ENCODE data around the gene GOLGB1.
"Not testable (repeated sequence)": the region's sequence is repeated elsewhere in the genome, so short reads cannot be mapped to it uniquely, and the experiment has no call there.

The GOLGB1 gene

GRCh38 chr3:121749276-121750086, at the start of gene GOLGB1:
Gene GOLGB1, minus strand, starts transcription at chr3:121749741. Its CDS starts 18,770 bp downstream, at chr3:121730971.
- FAIRE-seq = peak; percentile 99

GRCh38 chr3:121796970-121797369, 47.4 kb upstream of the GOLGB1 start:
- no peak for FAIRE-seq

- no peak for FAIRE-seq
These were observed 44.9 kb upstream of the GOLGB1 start for GRCh38 chr3:121794264-121794983.

- FAIRE-seq = no peak
These were observed 43.5 kb upstream of the GOLGB1 start for GRCh38 chr3:121793078-121793477.

GRCh38 chr3:121786485-121786884, 36.9 kb upstream of the GOLGB1 start:
- no peak for FAIRE-seq

- FAIRE-seq = not testable (repeated sequence)
These were observed 33.2 kb upstream of the GOLGB1 start for GRCh38 chr3:121782784-121783183.

GRCh38 chr3:121781611-121782010, 32.1 kb upstream of the GOLGB1 start:
- FAIRE-seq = no peak

GRCh38 chr3:121775095-121775494, 25.6 kb upstream of the GOLGB1 start:
- not testable (repeated sequence) for FAIRE-seq

GRCh38 chr3:121769246-121769645, 19.7 kb upstream of the GOLGB1 start:
- no peak for FAIRE-seq

- no peak for FAIRE-seq
These were observed 18.9 kb upstream of the GOLGB1 start for GRCh38 chr3:121768452-121768851.

GRCh38 chr3:121759541-121760202, 10.1 kb upstream of the GOLGB1 start:
- no peak for FAIRE-seq

- no peak for FAIRE-seq
These were observed 9.3 kb upstream of the GOLGB1 start for GRCh38 chr3:121758727-121759450.

- no peak for FAIRE-seq
These were observed 8.4 kb upstream of the GOLGB1 start for GRCh38 chr3:121757812-121758545.

GRCh38 chr3:121757087-121757811, 7.7 kb upstream of the GOLGB1 start:
- no peak for FAIRE-seq

- FAIRE-seq = no peak
These were observed 3.2 kb upstream of the GOLGB1 start for GRCh38 chr3:121752772-121753171.

GRCh38 chr3:121752261-121752660, 2.7 kb upstream of the GOLGB1 start:
- no peak for FAIRE-seq

GRCh38 chr3:121750087-121750415, 510 bp upstream of the GOLGB1 start:
- no peak for FAIRE-seq

GRCh38 chr3:121748680-121749275, 763 bp downstream of the GOLGB1 start:
- no peak for FAIRE-seq

- FAIRE-seq = no peak
These were observed 1.6 kb downstream of the GOLGB1 start for GRCh38 chr3:121747976-121748375.

- not testable (repeated sequence) for FAIRE-seq
These were observed 6.4 kb downstream of the GOLGB1 start for GRCh38 chr3:121743106-121743505.

GRCh38 chr3:121740896-121741295, 8.6 kb downstream of the GOLGB1 start:
- FAIRE-seq = no peak

Measured in endometrium (tissue), 2 donors.